Measurements from ENCODE around the gene DNAJC11.

DNA sequence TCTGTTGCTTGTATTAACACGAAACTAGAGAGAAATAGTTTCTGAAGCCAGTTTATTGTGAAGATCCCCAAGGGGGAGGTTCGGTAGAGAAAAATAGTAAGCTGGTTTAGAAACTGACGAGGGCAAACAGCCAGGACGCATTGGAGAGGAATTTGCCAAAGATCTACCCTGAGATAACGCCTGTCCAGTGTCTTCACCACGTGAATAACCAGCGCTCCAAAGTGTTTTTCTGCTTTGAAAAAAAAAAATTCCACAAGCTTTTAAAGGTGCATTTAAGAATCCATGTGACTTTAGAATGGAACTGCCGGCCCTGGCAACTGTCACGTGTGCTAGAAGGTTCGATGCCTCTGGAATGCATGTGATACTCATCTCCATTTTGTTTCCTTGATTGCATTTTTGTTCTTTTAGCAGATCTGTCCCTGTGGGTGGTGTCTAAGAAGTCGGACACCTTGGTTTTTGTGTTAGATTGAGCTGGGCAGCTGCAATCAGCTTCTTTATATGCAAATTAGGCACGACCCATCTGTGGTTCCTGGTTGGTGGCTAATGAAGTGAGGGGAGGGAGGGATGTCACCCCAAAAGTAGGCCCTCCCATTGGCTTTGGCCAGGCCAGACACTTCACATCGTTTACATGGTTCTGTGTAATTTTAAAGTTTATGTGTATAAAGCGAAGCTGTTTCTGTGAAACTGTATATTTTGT lies 78.2 kb downstream of the DNAJC11 start:
- no peak for TF ChIP-seq ELF4 (CRISPR knock-in tag; IDR thresholded peaks at IDR 0.05; ENCODE audit: low read depth)
- TF ChIP-seq, protein P1, sequence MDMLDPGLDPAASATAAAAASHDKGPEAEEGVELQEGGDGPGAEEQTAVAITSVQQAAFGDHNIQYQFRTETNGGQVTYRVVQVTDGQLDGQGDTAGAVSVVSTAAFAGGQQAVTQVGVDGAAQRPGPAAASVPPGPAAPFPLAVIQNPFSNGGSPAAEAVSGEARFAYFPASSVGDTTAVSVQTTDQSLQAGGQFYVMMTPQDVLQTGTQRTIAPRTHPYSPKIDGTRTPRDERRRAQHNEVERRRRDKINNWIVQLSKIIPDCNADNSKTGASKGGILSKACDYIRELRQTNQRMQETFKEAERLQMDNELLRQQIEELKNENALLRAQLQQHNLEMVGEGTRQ (CRISPR knock-in tag; IDR thresholded peaks at IDR 0.05): no peak
- TF ChIP-seq, protein P2, sequence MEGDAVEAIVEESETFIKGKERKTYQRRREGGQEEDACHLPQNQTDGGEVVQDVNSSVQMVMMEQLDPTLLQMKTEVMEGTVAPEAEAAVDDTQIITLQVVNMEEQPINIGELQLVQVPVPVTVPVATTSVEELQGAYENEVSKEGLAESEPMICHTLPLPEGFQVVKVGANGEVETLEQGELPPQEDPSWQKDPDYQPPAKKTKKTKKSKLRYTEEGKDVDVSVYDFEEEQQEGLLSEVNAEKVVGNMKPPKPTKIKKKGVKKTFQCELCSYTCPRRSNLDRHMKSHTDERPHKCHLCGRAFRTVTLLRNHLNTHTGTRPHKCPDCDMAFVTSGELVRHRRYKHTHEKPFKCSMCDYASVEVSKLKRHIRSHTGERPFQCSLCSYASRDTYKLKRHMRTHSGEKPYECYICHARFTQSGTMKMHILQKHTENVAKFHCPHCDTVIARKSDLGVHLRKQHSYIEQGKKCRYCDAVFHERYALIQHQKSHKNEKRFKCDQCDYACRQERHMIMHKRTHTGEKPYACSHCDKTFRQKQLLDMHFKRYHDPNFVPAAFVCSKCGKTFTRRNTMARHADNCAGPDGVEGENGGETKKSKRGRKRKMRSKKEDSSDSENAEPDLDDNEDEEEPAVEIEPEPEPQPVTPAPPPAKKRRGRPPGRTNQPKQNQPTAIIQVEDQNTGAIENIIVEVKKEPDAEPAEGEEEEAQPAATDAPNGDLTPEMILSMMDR (IDR thresholded peaks at IDR 0.05): no peak
- no peak for TF ChIP-seq FOXP1 (CRISPR knock-in tag; IDR thresholded peaks at IDR 0.05; ENCODE audit: borderline replicate concordance)
- TF ChIP-seq MXD4 (CRISPR knock-in tag; IDR thresholded peaks at IDR 0.05; ENCODE audit: borderline replicate concordance): no peak
- no peak for TF ChIP-seq USF1 (CRISPR knock-in tag; IDR thresholded peaks at IDR 0.05)
- TF ChIP-seq MAX (CRISPR knock-in tag; IDR thresholded peaks at IDR 0.05): no peak
- no peak for TF ChIP-seq ZNF396 (CRISPR knock-in tag; IDR thresholded peaks at IDR 0.05; ENCODE audit: borderline replicate concordance)

All from WTC11 (cell line).